Psoas muscle (tissue), 8 donors: ENCODE results near the gene LPP. TPM values are rescaled to one million over a fixed set of nuclear protein-coding genes. Genes with fewer than 3 reads are reported as not detected.
A peak's percentile ranks its signal among the peaks of the same experiment; 100 is the strongest.

Experiments used
- ATAC-seq, 4 donors: fragments of 200-7000 bp; cut with Tn5 transposase; one replicate each; pipeline ENCODE4 v1.9.1; 2020; ENCODE audit warnings: moderate library complexity in 3 of 4, mild to moderate bottlenecking in 2 of 4
- DNase-seq, 2 donors: peaks; one replicate each; pipeline ENCODE4 v3.0.0-alpha.2; 2020
- H3K27ac ChIP-seq: fragments of 200-600 bp; one replicate; pipeline ENCODE4 v1.8.0; 2022
- H3K27me3 ChIP-seq, 3 donors: fragments of 200-600 bp in 1 of 3; one replicate each; pipeline versions ENCODE4 v1.6.1 to v1.8.0; 2013 to 2022; ENCODE audit warnings: low read length in 2 of 3, mild to moderate bottlenecking in 2 of 3, moderate library complexity in 1 of 3; ENCODE audit not compliant: insufficient read depth in 3 of 3
- H3K36me3 ChIP-seq, 2 donors: fragments of 200-600 bp in 1 of 2; one replicate each; pipeline versions ENCODE4 v1.6.1 to v1.8.0; 2013 to 2022; ENCODE audit warnings: low read depth in 1 of 2, mild to moderate bottlenecking in 1 of 2, moderate library complexity in 1 of 2; ENCODE audit not compliant: insufficient read depth in 1 of 2
- H3K4me1 ChIP-seq: fragments of 200-600 bp; one replicate; pipeline ENCODE4 v1.8.0; 2022
- H3K4me3 ChIP-seq: fragments of 200-600 bp; one replicate; pipeline ENCODE4 v1.8.0; 2022; ENCODE audit warnings: mild to moderate bottlenecking
- H3K9me3 ChIP-seq: fragments of 200-600 bp; one replicate; pipeline ENCODE4 v1.8.0; 2022
- CTCF ChIP-seq: fragments of 200-600 bp; IDR thresholded peaks from one replicate; pipeline ENCODE4 v1.8.0; 2022; ENCODE audit warnings: antibody characterized with exemption
- WGBS, 3 donors: extraction: QIAGEN DNeasy Blood & Tissue Kit; methylation state at CpG; one replicate each; pipeline versions ENCODE4 v1.1.6 to v1.1.7; 2013; 5-methylcytosine and 5-hydroxymethylcytosine counted together
- intact Hi-C, 2 donors: fragments of 100-400 bp; cut with DNase I; formaldehyde crosslinking; loops; one replicate each; pipeline versions ENCODE4 v1.11.0 to v1.14.2; 2022
- polyA plus RNA-seq, 3 donors: library from polyadenylated mRNA; stranded (reverse); fragments of 200-250 nt; gene quantifications; one replicate each; pipeline ENCODE4 v1.2.3, GENCODE V29; 2013
- total RNA-seq, 4 donors: library from RNA; stranded (reverse); fragmentation: NEBNext Ultra II Directional in 2 of 4; extraction: Animal tissue kit (Norgen Biotek cat#: 25700) in 2 of 4; gene quantifications; one replicate each; pipeline versions ENCODE4 v1.2.1 to v1.2.4, GENCODE V29; 2021 to 2023
- donor health status: healthy with polysubstance abuse.
- donor health status: DM: no; HTN: no; CAD: no; lungs with moderate emphysema.
- donor health status: Bipolar disorder and iron deficiency.
- donor health status: healthy.
- donor health status: DM: yes; HTN: yes; CAD: no.
- donor health status: DM: no; HTN: no; CAD: no.
- donor health status: DM: no; HTN: no; CAD: no.
- donor health status: DM: yes; HTN: yes; CAD: no.

LPP gene
- total and polyA plus RNA-seq, 7 donors: 2.6 to 80.3 (median 42.8) TPM

- no peak for TF ChIP-seq CTCF
- Histone ChIP-seq H3K27me3 (no peaks in the 10 kb centered on the region), H3K4me1 (peaks cover 78% of the 10 kb centered on the region), H3K36me3 (no peaks in the 10 kb centered on the region), H3K9me3 (no peaks in the 10 kb centered on the region), H3K4me3 (no peak overlapping the region), H3K27ac (peak overlapping the region; percentile 88)
- ATAC-seq (no peak), DNase-seq (no peak)
- intact Hi-C loops: no loop called here
Observed at GRCh38 chr3:188282871-188283270, 128.9 kb downstream of the LPP start.

- H3K27me3 ChIP-seq: no peaks in the 10 kb centered on the region
- H3K9me3 ChIP-seq: no peaks in the 10 kb centered on the region
- peak in 1 of 4 donors; percentile 11 for ATAC-seq
- 60 to 82% (median 65%) methylated on average over 4 of the region's 4 CpGs for WGBS, 3 donors
- no peaks in the 10 kb centered on the region for H3K36me3 ChIP-seq
- no peak for DNase-seq
- no peak for TF ChIP-seq CTCF
- H3K4me3 ChIP-seq: no peak overlapping the region
- peak overlapping the region; percentile 88 for H3K27ac ChIP-seq
- peaks cover 73% of the 10 kb centered on the region for H3K4me1 ChIP-seq
- intact Hi-C loops: no loop called here
Observed at GRCh38 chr3:188283347-188283746, 129.4 kb downstream of the LPP start.

GRCh38 chr3:188284455-188285212 lies 130.7 kb downstream of the LPP start:
- Histone ChIP-seq H3K27ac (peak overlapping the region; percentile 88), H3K4me3 (no peak overlapping the region), H3K4me1 (peaks cover 60% of the 10 kb centered on the region), H3K27me3 (no peaks in the 10 kb centered on the region), H3K9me3 (no peaks in the 10 kb centered on the region), H3K36me3 (no peaks in the 10 kb centered on the region)
- DNase-seq (no peak), ATAC-seq (peak in 1 of 4 donors; percentile 20)
- no peak for TF ChIP-seq CTCF
- WGBS, 3 donors: 63 to 79% (median 76%) methylated on average over 9 of the region's 9 CpGs
- intact Hi-C loops: no loop called here

- H3K4me1 ChIP-seq: peaks cover 51% of the 10 kb centered on the region
- peak; percentile 63 to 79 for DNase-seq
- intact Hi-C loops: no loop called here
- H3K27me3 ChIP-seq: no peaks in the 10 kb centered on the region
- no peaks in the 10 kb centered on the region for H3K9me3 ChIP-seq
- peak; percentile 95 to 96 (median 96) for ATAC-seq
- H3K27ac ChIP-seq: peak overlapping the region; percentile 88
- no peak overlapping the region for H3K4me3 ChIP-seq
- no peaks in the 10 kb centered on the region for H3K36me3 ChIP-seq
- no peak for TF ChIP-seq CTCF
- 13 to 16% (median 14%) methylated on average over 3 of the region's 3 CpGs for WGBS, 3 donors
Observed at GRCh38 chr3:188286087-188286513, 132.1 kb downstream of the LPP start.

- no peak for TF ChIP-seq CTCF
- no peak for DNase-seq
- WGBS, 3 donors: 82 to 90% (median 83%) methylated on average over 4 of the region's 4 CpGs
- Histone ChIP-seq H3K27ac (peak overlapping the region; percentile 88), H3K4me1 (peaks cover 51% of the 10 kb centered on the region), H3K36me3 (no peaks in the 10 kb centered on the region), H3K9me3 (no peaks in the 10 kb centered on the region), H3K27me3 (no peaks in the 10 kb centered on the region), H3K4me3 (no peak overlapping the region)
- no peak for ATAC-seq
- intact Hi-C loops: no loop called here
Observed at GRCh38 chr3:188287339-188287738, 133.4 kb downstream of the LPP start.
